GM12872 (cell line): ENCODE results near the gene MX2.

ENCODE experiments used
- CTCF ChIP-seq: IDR thresholded peaks from 3 replicates; pipeline ENCODE4 v1.5.1; 2011; ENCODE audit warnings: low read depth, mild to moderate bottlenecking, low read length, moderate library complexity; ENCODE audit not compliant: insufficient read depth

The MX2 gene

GRCh38 chr21:41358193-41359166 lies 3.3 kb upstream of the MX2 start:
- TF ChIP-seq CTCF: no peak

- TF ChIP-seq CTCF: 0 out of 3 replicates have a peak, but pooled peaks have one; percentile 8
Observed at GRCh38 chr21:41359286-41359685, 2.5 kb upstream of the MX2 start.

- TF ChIP-seq CTCF: no peak
Observed at GRCh38 chr21:41360072-41360821, 1.6 kb upstream of the MX2 start.

- TF ChIP-seq CTCF: no peak
Observed at GRCh38 chr21:41361053-41361785, 608 bp upstream of the MX2 start.

- no peak for TF ChIP-seq CTCF
Observed at GRCh38 chr21:41362605-41363369, 960 bp downstream of the MX2 start.

- TF ChIP-seq CTCF: no peak
Observed at GRCh38 chr21:41363370-41364270, 1.8 kb downstream of the MX2 start.
